ENCODE results near the gene AATK. TPM values are rescaled to one million over a fixed set of nuclear protein-coding genes. Genes with fewer than 3 reads are reported as not detected.

Gene AATK
- total RNA-seq, 1 donor from 2014 or later = 0.42 TPM

GRCh38 chr17:81090361-81091136, 75.5 kb downstream of the AATK start:
- Mint-ChIP-seq H3K27me3 (no peaks in the 10 kb centered on the region), H3K4me3 (no peak overlapping the region), H3K9me3 (no peaks in the 10 kb centered on the region), H3K27ac (no peak overlapping the region), H3K36me3 (ENCODE audit: low read depth) (no peaks in the 10 kb centered on the region), H3K4me1 (no peaks in the 10 kb centered on the region)
- intact Hi-C loops (cut with micrococcal nuclease) = no loop called here
- TF ChIP-seq, protein P1, sequence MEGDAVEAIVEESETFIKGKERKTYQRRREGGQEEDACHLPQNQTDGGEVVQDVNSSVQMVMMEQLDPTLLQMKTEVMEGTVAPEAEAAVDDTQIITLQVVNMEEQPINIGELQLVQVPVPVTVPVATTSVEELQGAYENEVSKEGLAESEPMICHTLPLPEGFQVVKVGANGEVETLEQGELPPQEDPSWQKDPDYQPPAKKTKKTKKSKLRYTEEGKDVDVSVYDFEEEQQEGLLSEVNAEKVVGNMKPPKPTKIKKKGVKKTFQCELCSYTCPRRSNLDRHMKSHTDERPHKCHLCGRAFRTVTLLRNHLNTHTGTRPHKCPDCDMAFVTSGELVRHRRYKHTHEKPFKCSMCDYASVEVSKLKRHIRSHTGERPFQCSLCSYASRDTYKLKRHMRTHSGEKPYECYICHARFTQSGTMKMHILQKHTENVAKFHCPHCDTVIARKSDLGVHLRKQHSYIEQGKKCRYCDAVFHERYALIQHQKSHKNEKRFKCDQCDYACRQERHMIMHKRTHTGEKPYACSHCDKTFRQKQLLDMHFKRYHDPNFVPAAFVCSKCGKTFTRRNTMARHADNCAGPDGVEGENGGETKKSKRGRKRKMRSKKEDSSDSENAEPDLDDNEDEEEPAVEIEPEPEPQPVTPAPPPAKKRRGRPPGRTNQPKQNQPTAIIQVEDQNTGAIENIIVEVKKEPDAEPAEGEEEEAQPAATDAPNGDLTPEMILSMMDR (IDR thresholded peaks at IDR 0.05) = no peak
- CTCF ChIA-PET = no interaction called here
- POLR2A ChIA-PET = no interaction called here
- ATAC-seq (ENCODE audit: low read depth) (no peak), DNase-seq (no peak)

- POLR2A ChIA-PET = no interaction called here
- no peak for DNase-seq
- Mint-ChIP-seq H3K27me3 (no peaks in the 10 kb centered on the region), H3K27ac (no peak overlapping the region), H3K9me3 (no peaks in the 10 kb centered on the region), H3K4me3 (no peak overlapping the region), H3K4me1 (no peaks in the 10 kb centered on the region), H3K36me3 (ENCODE audit: low read depth) (no peaks in the 10 kb centered on the region)
- intact Hi-C loops (cut with micrococcal nuclease) = no loop called here
- CTCF ChIA-PET = no interaction called here
- TF ChIP-seq, protein P1 (IDR thresholded peaks at IDR 0.05) = no peak
- ATAC-seq (ENCODE audit: low read depth) = no peak
These were observed 79.1 kb downstream of the AATK start for GRCh38 chr17:81086789-81087551.

GRCh38 chr17:81085420-81085911, 80.6 kb downstream of the AATK start:
- H3K4me3 Mint-ChIP-seq = no peak overlapping the region
- intact Hi-C loops (cut with micrococcal nuclease) = no loop called here
- H3K4me1 Mint-ChIP-seq = no peaks in the 10 kb centered on the region
- TF ChIP-seq, protein P1 (IDR thresholded peaks at IDR 0.05) = no peak
- H3K27me3 Mint-ChIP-seq = peaks cover 1% of the 10 kb centered on the region
- DNase-seq (no peak), ATAC-seq (ENCODE audit: low read depth) (no peak)
- no peaks in the 10 kb centered on the region for H3K9me3 Mint-ChIP-seq
- H3K36me3 Mint-ChIP-seq (ENCODE audit: low read depth) = no peaks in the 10 kb centered on the region
- CTCF ChIA-PET = no interaction called here
- POLR2A ChIA-PET = no interaction called here
- H3K27ac Mint-ChIP-seq = no peak overlapping the region

DNA sequence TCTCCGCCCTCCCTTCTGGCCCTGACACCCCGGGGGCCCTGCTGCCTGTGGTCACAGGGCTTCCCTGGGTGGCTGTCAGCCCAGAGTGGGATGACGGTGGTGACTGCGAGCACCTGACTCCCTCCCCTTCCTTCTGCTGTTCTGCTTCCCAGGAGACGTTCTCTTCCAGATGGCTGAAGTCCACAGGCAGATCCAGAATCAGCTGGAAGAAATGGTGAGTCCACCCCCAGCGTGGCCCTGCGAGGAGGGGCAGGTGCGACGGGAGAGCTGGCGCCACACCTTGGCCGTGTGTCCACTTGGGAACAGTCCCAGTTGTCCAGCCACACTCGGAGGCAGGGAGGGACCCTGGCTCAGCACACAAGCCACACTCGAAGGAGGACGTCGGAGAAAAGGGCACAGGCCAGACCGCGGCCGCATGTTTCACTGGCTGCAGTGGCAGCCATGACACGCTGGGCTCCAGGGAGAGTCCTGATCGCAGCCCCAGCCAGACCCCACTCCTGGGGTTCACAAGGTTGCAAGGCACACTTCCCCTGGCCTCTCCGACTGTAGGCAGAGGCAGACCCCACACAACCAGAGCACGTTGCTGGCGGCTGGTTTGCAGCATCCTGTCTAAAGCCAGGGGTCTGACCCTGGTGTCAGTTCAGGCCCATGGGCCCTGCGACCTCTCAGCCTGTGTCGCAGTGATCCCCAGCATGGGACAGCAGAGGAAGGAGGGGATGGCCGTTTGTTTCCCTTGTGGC, 81.2 kb downstream of the AATK start:
- POLR2A ChIA-PET = no interaction called here
- intact Hi-C loops (cut with micrococcal nuclease) = no loop called here
- peaks cover 3% of the 10 kb centered on the region for H3K27me3 Mint-ChIP-seq

More for the DNA sequence above, 81.2 kb downstream of the AATK start:
- ATAC-seq (ENCODE audit: low read depth) = no peak
- Mint-ChIP-seq H3K4me3 (no peak overlapping the region), H3K4me1 (no peaks in the 10 kb centered on the region), H3K36me3 (ENCODE audit: low read depth) (no peaks in the 10 kb centered on the region), H3K9me3 (no peaks in the 10 kb centered on the region), H3K27ac (no peak overlapping the region)
- DNase-seq = no peak
- CTCF ChIA-PET = no interaction called here
- TF ChIP-seq, protein P1 (IDR thresholded peaks at IDR 0.05) = no peak
